Retinal pigment epithelial cell (primary cell): Measurements from ENCODE around the gene TBX15.

Experiments used
- DNase-seq: peaks from one replicate; pipeline ENCODE4 v3.0.0-alpha.2; 2010; ENCODE audit warnings: low read depth
- H3K4me3 ChIP-seq: 2 replicates; pipeline ENCODE4 v1.5.1; 2011; ENCODE audit warnings: mild to moderate bottlenecking, low read length, control low read depth, moderate library complexity
- CTCF ChIP-seq: conservative IDR thresholded peaks from 2 replicates; pipeline ENCODE4 v1.5.1; 2011; ENCODE audit warnings: low read depth, low read length, control low read depth, inconsistent platforms

The TBX15 gene

GRCh38 chr1:119002028-119002686, 14.0 kb upstream of the TBX15 start:
- H3K4me3 ChIP-seq = no peak overlapping the region
- DNase-seq = no peak
- no peak for TF ChIP-seq CTCF

DNA sequence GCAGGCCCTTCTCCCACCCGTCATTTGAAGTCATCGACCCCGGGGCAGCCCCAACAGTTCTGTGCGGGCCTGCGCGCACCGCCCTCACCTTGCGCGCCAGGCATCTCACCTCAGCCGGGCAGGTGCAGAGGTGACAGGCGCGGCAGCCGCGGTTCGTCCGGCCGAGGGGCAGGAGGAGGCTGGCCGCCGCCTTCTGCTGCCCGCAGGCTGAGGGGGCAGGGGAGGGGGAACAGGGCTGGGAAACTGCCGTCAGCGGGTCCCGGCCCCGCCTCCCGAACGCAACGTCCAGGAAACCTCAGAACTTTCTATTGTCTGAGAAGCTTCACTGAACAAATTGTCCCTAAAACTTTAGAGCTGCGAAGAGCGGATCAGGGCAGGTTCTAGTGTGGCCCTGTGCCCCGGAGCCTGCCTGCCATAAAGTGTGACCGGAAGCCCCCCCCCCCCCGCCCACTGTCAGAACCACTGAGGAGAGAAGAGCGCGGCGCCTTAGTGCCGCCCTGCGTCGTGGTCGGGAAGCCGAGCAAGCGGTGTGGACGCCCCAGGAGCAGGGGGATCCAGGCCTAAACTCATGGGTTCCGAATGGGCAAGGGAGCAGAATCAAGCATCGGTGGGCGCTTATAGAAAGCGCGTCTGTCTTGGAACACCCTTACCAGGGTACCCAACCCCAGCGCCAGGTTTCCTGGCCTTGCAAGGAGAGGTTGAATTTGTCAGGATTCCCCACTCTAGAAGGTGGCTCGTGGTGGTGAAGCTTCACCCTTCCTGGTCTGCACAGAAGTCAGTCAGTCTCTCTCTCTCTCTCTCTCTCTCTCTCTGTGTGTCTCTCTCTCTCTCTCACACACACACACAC, 13.3 kb upstream of the TBX15 start:
- no peak for DNase-seq
- TF ChIP-seq CTCF = no peak
- H3K4me3 ChIP-seq = no peak overlapping the region

GRCh38 chr1:119000371-119001180, 12.4 kb upstream of the TBX15 start:
- no peak for TF ChIP-seq CTCF
- H3K4me3 ChIP-seq = no peak overlapping the region
- DNase-seq = no peak

DNA sequence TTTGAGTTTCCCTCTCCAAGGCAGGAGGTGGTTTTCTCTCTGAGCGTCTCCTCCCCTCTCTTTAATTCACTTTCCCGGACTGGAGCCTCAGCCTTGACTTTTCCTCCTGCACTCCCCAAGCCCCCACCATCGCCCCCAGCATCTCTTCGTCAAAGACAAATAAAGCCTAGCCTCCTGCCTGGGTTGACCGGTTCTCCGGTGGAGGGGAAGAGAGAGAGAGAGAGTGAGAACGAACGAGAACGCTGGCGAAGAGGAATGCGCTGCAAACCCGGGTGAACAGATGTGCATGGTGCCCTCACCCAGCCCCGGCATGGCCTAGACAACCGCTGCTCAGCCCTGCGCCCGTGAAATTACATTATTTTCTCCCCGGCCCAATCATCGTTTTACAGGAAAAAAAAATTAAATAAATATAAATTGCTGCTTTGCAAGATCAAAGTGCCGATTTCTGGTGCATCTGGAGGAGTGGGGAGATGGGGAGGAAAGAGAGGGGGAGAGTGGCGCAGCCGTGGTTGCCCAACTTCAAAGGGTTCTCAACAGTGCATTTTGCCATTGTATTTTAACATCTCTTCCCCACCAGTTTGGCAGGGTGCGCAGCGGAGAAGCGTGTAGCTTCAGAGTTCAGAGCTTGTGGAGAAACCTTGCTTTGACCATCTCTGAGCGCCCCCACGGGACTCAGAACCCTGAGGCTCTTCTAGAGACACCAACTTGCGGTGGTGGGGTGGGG, 11.4 kb upstream of the TBX15 start:
- H3K4me3 ChIP-seq = no peak overlapping the region
- TF ChIP-seq CTCF = no peak
- no peak for DNase-seq

DNA sequence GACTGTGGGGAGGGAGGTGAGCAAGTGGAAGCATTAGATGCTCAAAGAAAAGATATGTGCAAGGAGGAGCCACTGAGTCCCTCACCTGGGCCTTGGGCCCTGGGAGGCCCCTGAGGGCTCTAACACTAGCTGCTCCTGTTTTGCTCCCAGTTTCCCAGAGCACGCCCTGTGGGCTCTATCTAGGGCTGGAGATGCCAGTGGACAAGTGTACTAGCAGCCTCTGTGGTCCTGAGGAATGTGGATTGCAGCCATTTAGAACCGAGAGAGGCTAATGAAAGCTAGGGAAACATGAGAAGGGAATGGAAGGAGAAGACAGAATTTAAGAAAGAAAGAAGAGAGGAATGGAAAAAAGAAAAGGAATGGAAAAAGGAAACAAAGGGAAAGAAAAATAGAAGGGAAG, 10.0 kb upstream of the TBX15 start:
- no peak overlapping the region for H3K4me3 ChIP-seq
- TF ChIP-seq CTCF = no peak
- DNase-seq = no peak

GRCh38 chr1:118997225-118997624, 9.1 kb upstream of the TBX15 start:
- DNase-seq = no peak
- H3K4me3 ChIP-seq = no peak overlapping the region
- no peak for TF ChIP-seq CTCF
